Endothelial cell of umbilical vein (primary cell): ENCODE results near the gene ROPN1. TPM values are rescaled to one million over a fixed set of nuclear protein-coding genes. Genes with fewer than 3 reads are reported as not detected.

Experiments
- BruUV-seq: library from RNA; stranded (reverse); fragments of 400-500 nt; replicated peaks from 2 replicates; lab custom pipeline; 2021; lab: Mats Ljungman, UMichigan
- CTCF ChIA-PET: fragments of 300-600, 350-600 bp; sonication (Branson Sonifier 250); formaldehyde crosslinking; loops from one replicate; lab custom pipeline; 2021; ENCODE audit warnings: antibody characterized with exemption, inconsistent platforms; lab: Charles Lee
- POLR2A ChIA-PET: fragments of 300-600, 350-600 bp; sonication (Branson Sonifier 250); formaldehyde crosslinking; loops from one replicate; lab custom pipeline; 2021; ENCODE audit warnings: antibody characterized with exemption, inconsistent platforms; lab: Charles Lee
- DNase-seq: peaks from one replicate; pipeline ENCODE4 v3.0.0-alpha.2; 2011; ENCODE audit warnings: low read depth, low spot score
- FAIRE-seq: peaks from 2 replicates; lab custom pipeline; 2011; peaks lifted over from hg19 to GRCh38; lab: Jason Lieb, UNC
- H2AFZ ChIP-seq: 2 replicates; pipeline ENCODE4 v1.6.0; 2012; ENCODE audit warnings: low read depth, low read length, control low read depth, inconsistent platforms
- H3K27ac ChIP-seq: 2 replicates; pipeline ENCODE4 v1.5.1; 2011; ENCODE audit warnings: low read depth, mild to moderate bottlenecking, control low read depth, low read length, moderate library complexity; ENCODE audit not compliant: insufficient read depth
- H3K27me3 ChIP-seq, 2 experiments: 2 replicates each; pipeline versions ENCODE4 v1.6.0 to v1.6.1; 2011; ENCODE audit warnings: low read length in 2 of 2, mixed read lengths in 1 of 2; ENCODE audit not compliant: control insufficient read depth in 2 of 2, insufficient read depth in 2 of 2
- H3K36me3 ChIP-seq, 2 experiments: 2 replicates in 1 of 2; 3 replicates in 1 of 2; pipeline ENCODE4 v1.5.1; 2011; ENCODE audit warnings: low read length in 2 of 2, mild to moderate bottlenecking in 1 of 2, moderate library complexity in 1 of 2; ENCODE audit not compliant: control insufficient read depth in 2 of 2, insufficient read depth in 2 of 2; ENCODE audit errors: extremely low read depth in 1 of 2
- H3K4me1 ChIP-seq: 3 replicates; pipeline ENCODE4 v1.5.1; 2011; ENCODE audit warnings: mild to moderate bottlenecking, low read length; ENCODE audit not compliant: control insufficient read depth, insufficient read depth; ENCODE audit errors: extremely low read depth
- H3K4me2 ChIP-seq: 2 replicates; pipeline ENCODE4 v1.6.1; 2011; ENCODE audit warnings: low read length, control low read depth, mixed read lengths; ENCODE audit not compliant: insufficient read depth
- H3K4me3 ChIP-seq, 3 experiments: fragments of 200-600 bp in 1 of 3; sonication (generic), shearing (Covaris generic) in 1 of 3; replicated peaks in 1 of 3; 2 replicates each; pipeline ENCODE4 v1.5.1; 2011 to 2016; ENCODE audit warnings: control low read depth in 3 of 3, low read length in 3 of 3, mild to moderate bottlenecking in 2 of 3, inconsistent platforms in 1 of 3, low read depth in 1 of 3, moderate library complexity in 1 of 3; ENCODE audit not compliant: insufficient read depth in 1 of 3
- H3K79me2 ChIP-seq: 2 replicates; pipeline ENCODE4 v1.6.0; 2012; ENCODE audit warnings: low read length, inconsistent platforms; ENCODE audit not compliant: control insufficient read depth, insufficient read depth
- H3K9ac ChIP-seq: replicated peaks from 2 replicates; pipeline ENCODE3; 2011; ENCODE audit warnings: low read length, control low read depth; ENCODE audit not compliant: insufficient read depth; ENCODE audit errors: extremely low read depth
- H3K9me1 ChIP-seq: replicated peaks from 3 replicates; pipeline ENCODE4 v1.6.0; 2011; ENCODE audit warnings: mild to moderate bottlenecking, low read length; ENCODE audit not compliant: control insufficient read depth, insufficient read depth; ENCODE audit errors: extremely low read depth
- H3K9me3 ChIP-seq: replicated peaks from 2 replicates; pipeline ENCODE4 v1.5.1; 2012; ENCODE audit warnings: low read length, inconsistent platforms; ENCODE audit not compliant: control insufficient read depth, insufficient read depth
- H4K20me1 ChIP-seq: replicated peaks from 2 replicates; pipeline ENCODE3; 2011; ENCODE audit warnings: mild to moderate bottlenecking, low read length; ENCODE audit not compliant: control insufficient read depth, insufficient read depth; ENCODE audit errors: extremely low read depth
- EZH2 ChIP-seq: IDR thresholded peaks from 2 replicates; pipeline ENCODE4 v1.6.1; 2012; ENCODE audit warnings: borderline replicate concordance, low read depth, mild to moderate bottlenecking, moderate library complexity, low read length, inconsistent platforms; ENCODE audit not compliant: severe bottlenecking
- FOS ChIP-seq: IDR thresholded peaks from 2 replicates; pipeline ENCODE4 v1.6.1; 2011; ENCODE audit warnings: mild to moderate bottlenecking, low read length, moderate library complexity, borderline replicate concordance; ENCODE audit not compliant: insufficient read depth
- GATA2 ChIP-seq: IDR thresholded peaks from 2 replicates; pipeline ENCODE4 v1.7.0; 2011; ENCODE audit warnings: low read depth, mild to moderate bottlenecking, moderate library complexity, mixed read lengths, low read length; ENCODE audit not compliant: insufficient read length, insufficient read depth
- JUN ChIP-seq: IDR thresholded peaks from 2 replicates; pipeline ENCODE4 v1.6.1; 2011; ENCODE audit warnings: borderline replicate concordance, low read depth; ENCODE audit not compliant: insufficient read length, insufficient read depth
- MYC ChIP-seq: IDR thresholded peaks from one replicate; pipeline ENCODE4 v1.6.1; 2011; ENCODE audit warnings: mild to moderate bottlenecking, low read depth, low read length
- POLR2A ChIP-seq: IDR thresholded peaks from 2 replicates; pipeline ENCODE4 v1.6.1; 2012; ENCODE audit warnings: low read depth, mild to moderate bottlenecking, control low read depth, low read length
- POLR2AphosphoS5 ChIP-seq: IDR thresholded peaks from 2 replicates; pipeline ENCODE4 v1.6.1; 2012; ENCODE audit warnings: low read depth, mild to moderate bottlenecking, control low read depth, low read length, moderate library complexity; ENCODE audit not compliant: insufficient read depth
- dilution Hi-C: fragments of 300-500 bp; cut with MboI; formaldehyde crosslinking; loops from one replicate; pipeline ENCODE4 v1.15.0; 2019; ENCODE audit warnings: low sequenced_read_pairs; ENCODE audit not compliant: extremely low pct_ligation_motif_present
- intact Hi-C: fragments of 100-400 bp; cut with micrococcal nuclease; formaldehyde crosslinking; loops from one replicate; pipeline ENCODE4 v1.10.0; 2022
- polyA plus RNA-seq, 4 experiments: library from polyadenylated mRNA; depleted of rRNA in 3 of 4; stranded (reverse) in 3 of 4; unstranded in 1 of 4; fragments of >200 nt; gene quantifications; 2 replicates each; pipeline versions ENCODE4 v1.2.1 to v1.2.3, GENCODE V29; 2011 to 2012; ENCODE audit warnings: missing spikeins in 1 of 4
- total RNA-seq: library from RNA; stranded (reverse); gene quantifications from 2 replicates; pipeline ENCODE4 v1.2.3, GENCODE V29; 2021
- TF ChIP-seq, protein P1 (sequence below): IDR thresholded peaks from 2 replicates; pipeline ENCODE4 v1.6.1; 2011; ENCODE audit not compliant: insufficient read depth, insufficient read length

Gene ROPN1
- total and polyA plus RNA-seq, 2 donors (not counting 3 experiments of a cell fraction or from before 2014, with no cell fraction given), result not detected

DNA sequence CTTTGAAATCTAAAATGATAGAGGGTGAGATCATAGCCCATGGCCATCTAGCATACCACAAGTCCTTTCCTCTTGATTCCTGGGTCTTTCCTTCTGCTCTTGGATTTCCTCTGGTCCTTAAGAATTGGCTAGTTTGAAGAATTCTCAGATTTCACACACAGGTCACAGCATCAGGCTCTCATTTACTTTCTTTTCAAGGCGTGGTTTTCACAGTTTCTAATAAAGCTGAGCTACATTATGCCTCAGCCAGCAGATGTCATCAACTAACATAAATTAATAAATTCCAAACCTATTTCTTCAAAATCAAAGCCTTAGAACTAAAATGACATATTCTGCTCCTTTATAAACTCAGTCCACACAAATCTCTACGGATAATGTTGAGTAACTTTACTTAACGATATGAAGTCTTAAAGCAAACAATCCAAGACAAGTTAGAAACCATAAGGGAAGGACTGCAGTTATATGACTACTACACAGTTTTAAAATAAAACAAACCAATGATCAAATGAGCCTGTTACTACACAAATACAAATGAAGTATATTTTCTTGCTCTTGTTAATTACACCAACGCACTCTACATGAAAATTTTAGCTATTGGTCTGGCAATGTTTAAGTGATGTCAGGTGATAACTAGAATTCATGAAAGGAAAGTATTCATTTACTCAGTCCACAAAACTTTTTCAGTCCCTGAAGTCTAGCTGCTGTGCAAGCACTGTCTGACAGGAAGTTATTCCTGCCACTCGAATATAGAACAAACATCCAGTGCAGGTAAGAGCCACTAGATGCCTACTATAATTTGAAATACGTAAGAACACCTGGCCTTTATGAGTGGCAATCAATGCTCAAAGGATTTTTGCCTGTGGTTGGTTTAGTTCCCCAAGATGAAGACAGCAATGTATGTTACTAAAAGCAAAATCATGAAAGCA lies 40.1 kb downstream of the ROPN1 start:
- Histone ChIP-seq H4K20me1 (no peaks in the 10 kb centered on the region), H3K9me3 (no peaks in the 10 kb centered on the region), H3K4me3 (no peak overlapping the region), H3K9me1 (no peaks in the 10 kb centered on the region), H2AFZ (no peak overlapping the region), H3K4me2 (no peak overlapping the region), H3K4me1 (no peaks in the 10 kb centered on the region), H3K27ac (no peak overlapping the region), H3K79me2 (no peaks in the 10 kb centered on the region), H3K9ac (no peak overlapping the region), H3K27me3 (no peaks in the 10 kb centered on the region), H3K36me3 (peaks cover 7 to 15% of the 10 kb centered on the region in 2 experiments)
- intact Hi-C loops (no loop called here), dilution Hi-C loops (no loop called here)
- no TSS peak for BruUV-seq
- ChIA-PET CTCF (interaction anchor here (1.0 to 1.1 kb wide), 2 partner anchors 9 to 11 kb away, joined by 4 read pairs; partner anchors contain the start of gene CCDC14), POLR2A (no interaction called here)
- TF ChIP-seq EZH2 (no peak), POLR2A (no peak), GATA2 (no peak), JUN (no peak), MYC (no peak), FOS (no peak), POLR2AphosphoS5 (no peak)
- TF ChIP-seq, protein P1, sequence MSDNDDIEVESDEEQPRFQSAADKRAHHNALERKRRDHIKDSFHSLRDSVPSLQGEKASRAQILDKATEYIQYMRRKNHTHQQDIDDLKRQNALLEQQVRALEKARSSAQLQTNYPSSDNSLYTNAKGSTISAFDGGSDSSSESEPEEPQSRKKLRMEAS, result no peak
- FAIRE-seq, result no peak
- no peak for DNase-seq
